NCI-H2227 treated with DMSO at 0.1 percent for 48 hours (cell line): ENCODE measurements around the gene EMX2.

Source experiments
- DNase-seq: peaks from one replicate; lab custom pipeline; 2025; lab: John Stamatoyannopoulos, UW

EMX2 gene

DNA sequence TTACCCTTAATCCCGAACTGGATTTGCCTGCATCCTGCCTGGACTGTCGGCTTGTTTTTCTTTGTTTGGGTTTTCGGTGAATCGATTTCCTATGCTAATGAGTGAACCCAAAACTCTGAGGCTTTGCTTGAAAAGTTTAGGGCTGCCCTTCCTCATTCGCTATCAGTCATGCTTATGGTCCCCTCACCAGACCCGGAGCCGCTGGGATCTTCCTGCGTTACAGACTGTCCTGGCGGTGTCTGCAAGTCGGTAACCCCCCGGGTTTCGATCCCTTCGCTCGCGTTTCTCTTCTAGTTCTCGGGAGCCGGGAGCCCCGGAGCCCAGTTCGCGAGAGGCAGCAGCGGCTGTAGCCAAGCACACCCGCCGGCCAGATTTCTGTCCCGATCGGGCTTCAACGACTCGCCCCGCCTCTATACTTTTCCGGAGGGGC, 2.2 kb downstream of the EMX2 start:
- no peak for DNase-seq

DNA sequence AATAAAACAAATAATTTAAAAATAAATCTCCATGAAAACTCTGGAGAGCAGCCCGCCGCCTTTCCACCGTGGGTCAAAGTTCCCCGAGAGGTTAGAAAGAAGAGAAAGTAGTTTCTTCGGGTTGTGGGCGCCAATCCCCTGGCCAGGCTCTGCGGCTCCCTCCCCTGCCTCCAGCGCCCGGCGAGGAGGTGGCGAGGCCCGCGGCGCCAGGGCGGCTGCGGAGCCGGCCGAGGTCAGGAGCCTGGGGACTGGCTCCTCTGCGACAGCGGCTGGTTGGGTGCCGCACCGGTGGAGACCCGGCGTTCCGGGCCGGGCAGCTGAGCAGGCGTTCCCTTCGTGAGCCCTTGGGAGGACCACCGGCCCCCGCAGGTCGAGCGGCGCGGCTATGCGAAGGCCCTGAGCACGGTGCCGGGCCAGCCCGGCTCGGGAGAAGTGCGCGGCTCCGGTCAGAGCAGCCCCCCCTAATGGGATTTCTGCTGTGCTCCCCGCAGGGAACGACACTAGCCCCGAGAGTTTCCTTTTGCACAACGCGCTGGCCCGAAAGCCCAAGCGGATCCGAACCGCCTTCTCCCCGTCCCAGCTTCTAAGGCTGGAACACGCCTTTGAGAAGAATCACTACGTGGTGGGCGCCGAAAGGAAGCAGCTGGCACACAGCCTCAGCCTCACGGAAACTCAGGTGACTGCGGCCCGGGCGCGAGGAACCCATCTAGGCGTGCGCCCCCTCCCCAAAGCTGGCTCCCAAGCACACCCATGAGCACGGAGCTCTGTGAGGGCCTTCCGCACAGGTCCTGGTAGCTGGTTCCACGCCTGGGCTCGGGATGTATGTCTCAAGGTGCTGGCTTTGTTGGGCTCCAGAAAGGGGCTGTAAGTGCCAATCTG, 2.8 kb downstream of the EMX2 start:
- DNase-seq = no peak

DNA sequence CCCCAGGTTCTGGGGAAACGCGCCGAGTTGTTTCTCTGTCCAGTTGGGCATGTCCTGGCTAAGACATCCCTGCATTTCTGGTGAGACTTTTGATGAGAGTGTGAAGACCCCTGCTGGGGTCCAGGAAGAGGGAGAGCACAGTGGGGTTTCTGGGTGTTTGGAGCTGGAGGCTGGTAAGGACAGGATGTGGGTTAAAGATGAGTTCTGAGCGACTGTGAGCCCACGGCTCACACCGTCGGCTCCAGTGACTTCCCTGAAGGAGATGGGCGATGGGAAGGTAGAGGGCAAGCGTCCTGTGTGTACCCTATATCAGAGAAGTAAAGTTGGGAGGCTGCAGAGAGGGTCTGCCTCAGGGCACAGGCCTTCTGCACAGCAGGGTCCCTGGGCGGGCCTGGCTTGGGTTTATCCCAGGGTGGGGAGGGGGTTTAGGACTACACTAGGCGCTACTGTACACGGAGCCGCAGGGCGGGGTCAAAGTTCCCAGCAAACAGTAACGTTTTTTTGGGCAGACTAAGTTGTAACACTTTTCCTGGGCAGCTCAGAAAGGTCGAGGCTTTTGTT, 3.6 kb downstream of the EMX2 start:
- DNase-seq = no peak

DNA sequence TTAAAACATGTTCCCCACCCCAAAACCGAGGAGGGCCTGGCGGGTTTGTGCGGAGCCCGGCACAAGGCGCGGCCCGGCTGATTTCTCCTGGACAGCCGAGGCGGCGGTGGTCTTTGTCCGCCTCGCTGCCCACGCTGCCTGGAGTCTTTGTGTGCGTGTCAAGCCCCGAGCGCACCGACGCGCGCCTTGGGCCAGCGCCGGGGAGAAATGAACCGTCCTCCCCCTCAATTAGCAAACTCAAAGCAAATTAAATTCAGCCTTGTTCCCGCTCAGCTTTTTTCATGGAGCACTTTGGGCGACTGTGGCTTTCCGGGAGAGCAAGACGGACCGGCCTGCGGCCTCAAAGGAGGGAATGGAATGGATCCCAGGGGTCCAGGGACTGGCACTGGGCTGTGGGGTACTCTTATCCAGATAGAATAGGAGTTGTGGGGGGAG, 4.1 kb downstream of the EMX2 start:
- no peak for DNase-seq

DNA sequence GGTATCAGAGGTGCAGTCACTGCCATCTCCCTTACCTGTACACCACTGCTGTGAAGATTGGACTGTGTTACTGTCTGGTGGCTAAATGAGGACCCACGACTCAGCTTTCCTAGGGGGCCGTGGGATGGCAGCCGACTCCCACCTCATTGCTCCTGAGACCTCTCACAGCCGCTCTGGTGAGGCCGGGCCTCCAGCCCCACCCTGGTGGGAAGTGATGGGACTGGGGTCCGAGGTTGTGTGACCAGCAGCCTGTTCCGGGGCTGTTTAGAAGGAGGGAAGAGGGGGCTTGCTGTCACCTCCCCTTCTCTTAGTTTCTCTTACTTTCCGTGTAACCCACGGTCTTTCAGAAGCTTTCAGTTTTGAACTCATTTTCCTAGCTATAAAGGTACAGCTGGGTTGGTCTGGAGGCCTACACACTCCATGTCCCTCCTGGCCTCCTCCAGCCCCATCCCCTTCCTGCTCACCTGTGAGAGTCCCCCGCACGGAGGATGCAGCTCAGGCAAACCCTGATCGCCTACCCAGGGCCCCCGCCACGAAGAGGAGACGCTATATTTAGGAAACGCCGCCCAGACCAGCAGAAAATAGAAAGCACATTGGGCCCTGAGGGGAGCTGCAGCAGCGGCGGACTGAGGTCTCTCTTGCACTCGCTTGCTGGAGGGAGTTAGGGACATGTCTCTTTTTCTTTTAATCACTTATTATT, 4.6 kb downstream of the EMX2 start:
- no peak for DNase-seq

DNA sequence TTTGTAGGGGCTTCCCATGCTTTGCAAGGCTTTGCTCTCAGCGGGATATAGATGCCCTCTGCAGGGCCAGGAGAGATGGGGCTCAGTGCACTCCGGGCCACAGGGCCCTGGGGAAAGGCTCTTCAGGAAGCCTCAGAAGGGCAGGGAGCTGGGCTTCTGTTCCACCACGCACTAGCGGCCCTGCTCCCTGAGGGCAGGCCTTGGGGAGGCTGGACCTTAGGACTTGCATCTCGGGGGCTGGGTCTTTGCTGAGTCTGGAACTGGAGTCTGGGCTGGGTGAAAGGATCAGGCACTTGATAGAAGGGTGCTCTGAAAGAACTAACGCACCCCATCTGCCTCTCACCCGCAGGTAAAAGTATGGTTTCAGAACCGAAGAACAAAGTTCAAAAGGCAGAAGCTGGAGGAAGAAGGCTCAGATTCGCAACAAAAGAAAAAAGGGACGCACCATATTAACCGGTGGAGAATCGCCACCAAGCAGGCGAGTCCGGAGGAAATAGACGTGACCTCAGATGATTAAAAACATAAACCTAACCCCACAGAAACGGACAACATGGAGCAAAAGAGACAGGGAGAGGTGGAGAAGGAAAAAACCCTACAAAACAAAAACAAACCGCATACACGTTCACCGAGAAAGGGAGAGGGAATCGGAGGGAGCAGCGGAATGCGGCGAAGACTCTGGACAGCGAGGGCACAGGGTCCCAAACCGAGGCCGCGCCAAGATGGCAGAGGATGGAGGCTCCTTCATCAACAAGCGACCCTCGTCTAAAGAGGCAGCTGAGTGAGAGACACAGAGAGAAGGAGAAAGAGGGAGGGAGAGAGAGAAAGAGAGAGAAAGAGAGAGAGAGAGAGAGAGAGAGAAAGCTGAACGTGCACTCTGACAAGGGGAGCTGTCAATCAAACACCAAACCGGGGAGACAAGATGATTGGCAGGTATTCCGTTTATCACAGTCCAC, 5.4 kb downstream of the EMX2 start:
- no peak for DNase-seq

DNA sequence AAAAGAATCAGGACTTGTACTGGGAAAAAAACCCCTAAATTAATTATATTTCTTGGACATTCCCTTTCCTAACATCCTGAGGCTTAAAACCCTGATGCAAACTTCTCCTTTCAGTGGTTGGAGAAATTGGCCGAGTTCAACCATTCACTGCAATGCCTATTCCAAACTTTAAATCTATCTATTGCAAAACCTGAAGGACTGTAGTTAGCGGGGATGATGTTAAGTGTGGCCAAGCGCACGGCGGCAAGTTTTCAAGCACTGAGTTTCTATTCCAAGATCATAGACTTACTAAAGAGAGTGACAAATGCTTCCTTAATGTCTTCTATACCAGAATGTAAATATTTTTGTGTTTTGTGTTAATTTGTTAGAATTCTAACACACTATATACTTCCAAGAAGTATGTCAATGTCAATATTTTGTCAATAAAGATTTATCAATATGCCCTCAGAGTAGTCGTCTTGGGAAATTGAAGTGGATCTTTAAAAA, 6.6 kb downstream of the EMX2 start:
- DNase-seq = no peak

DNA sequence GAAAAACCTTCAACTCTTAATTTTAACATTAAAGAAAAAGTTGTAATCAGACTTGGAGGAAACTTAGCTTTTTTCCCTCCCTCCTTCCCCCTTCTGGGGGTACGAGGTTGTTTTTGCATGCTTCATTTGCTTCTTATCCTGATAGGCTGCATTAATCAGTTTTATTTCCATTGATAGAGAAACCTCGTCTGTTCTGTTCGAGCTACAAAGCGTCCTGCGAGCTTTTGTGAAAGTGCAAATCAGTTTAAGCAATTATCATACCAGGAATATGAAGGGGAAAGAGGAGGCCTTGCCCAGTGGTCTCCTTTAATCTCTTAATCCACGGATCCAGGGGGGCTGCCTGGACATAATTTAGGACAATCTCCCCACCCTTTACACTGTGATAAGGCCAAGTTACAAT, 7.5 kb downstream of the EMX2 start:
- no peak for DNase-seq

DNA sequence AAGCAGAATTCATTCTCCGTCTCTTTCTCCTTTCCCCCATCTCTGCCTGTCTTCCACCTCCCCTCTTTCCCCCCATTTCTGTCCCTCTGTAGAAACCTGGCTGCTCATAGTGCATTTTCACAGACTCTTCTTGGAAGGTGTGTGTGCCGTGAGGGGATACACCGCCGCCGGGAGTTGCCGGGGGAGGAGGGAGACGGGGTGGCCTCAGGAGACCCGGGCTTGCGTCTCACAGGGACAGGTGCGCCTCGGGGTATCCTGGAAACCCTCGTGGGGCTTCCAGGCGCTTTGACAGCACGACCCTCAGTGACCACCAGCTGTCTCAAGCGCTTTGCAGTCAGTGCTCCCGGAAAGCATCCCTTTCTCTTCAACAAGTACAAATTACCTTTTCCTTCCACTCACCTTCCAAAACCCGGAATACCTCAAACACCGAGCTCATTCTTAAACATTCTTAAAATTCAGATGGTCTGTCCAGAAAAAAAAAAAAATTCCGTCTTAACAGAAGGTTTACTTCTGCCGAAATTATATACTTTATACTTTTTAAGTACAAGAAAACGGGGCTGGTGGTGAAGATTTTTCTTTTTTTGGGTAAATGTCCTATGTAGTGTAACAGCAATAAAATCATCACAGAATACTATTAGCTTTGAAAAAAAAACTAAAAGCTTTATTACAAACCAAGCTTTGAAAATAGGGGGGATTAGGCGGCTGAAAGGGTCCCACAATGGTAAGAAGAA, 8.2 kb downstream of the EMX2 start:
- DNase-seq = no peak

DNA sequence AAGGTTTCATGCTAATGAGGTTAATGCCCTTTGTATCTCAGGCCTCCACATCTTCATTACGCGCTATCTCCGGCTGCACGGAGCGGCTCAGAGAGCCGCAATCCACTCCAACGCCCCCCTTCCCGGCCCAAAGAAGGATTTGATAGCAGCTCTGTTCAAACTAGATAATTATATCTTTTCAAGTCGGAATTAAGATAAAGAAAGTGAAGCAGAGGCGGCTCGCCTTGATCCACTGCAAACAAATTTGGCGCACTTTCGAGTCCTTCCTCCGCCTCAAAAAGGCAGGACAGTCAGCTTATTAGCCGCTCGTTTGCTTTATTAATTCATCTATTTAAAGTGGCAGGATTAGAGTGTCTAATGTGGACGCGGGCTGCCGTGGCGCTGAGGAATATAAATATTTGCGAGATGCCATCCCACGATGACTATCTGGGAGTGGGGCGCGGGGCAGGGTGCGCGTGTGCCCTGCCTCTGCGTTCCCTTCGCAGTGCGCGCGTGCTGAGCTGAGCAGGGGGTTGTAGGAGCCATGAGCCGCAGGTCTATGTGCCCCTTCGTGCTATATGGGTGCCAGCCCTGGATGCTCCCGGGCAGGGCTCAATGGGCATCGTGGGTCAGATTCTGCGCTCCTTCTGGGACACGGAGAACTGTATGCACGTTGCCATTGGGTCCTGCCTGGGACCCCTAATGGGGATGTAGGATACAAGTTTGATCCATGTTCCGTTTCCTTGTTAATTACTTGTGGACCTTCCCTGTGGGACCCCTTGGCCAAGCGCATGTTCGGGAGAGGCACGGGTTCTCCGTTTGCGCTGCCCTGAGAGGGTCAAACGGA, 9.0 kb downstream of the EMX2 start:
- no peak for DNase-seq

DNA sequence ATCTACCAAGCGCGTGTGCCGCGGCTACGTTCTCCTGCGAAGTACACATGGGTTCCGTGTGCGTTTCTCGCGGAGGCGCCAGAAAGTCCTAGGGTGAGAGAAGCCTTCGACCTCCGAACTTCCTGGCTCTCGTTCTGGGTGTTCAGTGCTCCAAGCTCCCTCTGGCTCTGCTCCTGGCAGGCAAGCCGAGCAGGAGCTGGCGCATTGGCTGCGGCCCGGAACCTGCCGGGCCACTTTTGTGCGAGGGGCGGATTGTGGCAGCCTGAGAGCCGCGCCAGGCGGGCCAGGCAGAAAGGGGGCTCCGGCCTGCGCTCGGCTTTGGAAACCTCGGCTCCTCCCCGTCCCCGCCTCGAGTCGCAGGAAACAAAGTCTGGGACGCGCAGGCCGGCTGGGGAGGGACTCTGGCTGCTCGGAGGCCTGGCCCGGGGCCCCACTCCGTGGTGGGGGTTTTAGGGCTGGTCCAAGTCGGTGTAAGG, 9.6 kb downstream of the EMX2 start:
- DNase-seq = no peak

DNA sequence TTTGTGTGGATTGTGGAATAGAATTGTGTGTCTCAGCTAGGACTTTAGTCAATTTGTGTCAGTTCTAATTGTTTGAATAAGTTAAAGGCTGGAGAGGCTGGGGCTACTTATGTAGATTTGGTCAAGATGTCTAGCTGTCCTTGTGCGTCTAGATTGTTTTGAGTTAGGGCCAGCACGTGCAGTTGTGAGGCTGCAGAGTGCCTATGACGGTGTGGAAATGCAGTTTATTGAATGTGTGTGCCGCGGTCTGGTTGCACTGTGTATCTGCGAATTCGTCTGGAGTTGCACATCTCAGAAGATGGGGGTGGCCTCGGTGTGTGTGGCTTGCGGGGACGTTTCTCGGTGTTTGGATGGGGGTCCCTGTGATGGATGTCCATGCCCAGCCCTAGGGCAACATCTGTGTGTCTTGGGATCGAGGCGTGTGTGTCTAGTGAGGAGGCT, 10.2 kb downstream of the EMX2 start:
- no peak for DNase-seq

DNA sequence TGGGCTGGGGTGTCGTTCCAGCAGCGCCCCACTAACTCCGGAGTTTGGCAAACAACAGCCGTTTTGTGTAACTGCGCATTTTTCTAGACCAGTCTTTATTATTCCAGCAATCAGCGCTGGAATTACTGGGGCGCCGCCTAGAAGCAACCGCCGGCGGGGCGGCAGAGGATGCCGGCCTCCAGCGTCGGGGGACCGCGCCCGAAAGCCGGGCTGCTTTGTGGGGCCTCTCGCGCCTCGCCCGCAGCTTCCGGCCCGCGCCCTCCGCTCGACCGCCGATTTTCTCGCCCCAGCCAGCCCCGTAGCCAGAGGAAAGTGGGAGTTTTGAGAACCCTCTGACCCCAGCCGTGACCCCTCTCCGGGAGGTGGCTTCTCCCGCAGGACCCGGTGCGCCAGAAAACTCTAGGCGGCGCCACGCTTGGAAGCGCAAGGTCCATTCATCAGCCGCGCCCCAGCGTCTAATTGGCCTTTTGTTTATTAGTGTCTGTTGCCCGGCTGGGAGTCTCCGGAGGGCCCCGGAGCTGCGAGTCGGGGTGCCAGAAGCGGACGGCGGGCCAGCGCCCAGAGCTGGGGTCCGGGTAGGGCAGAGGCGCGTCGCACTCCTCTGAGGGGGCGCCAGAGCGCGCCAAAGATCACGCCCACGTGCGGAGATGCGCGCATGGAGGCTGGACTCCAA, 10.7 kb downstream of the EMX2 start:
- no peak for DNase-seq

DNA sequence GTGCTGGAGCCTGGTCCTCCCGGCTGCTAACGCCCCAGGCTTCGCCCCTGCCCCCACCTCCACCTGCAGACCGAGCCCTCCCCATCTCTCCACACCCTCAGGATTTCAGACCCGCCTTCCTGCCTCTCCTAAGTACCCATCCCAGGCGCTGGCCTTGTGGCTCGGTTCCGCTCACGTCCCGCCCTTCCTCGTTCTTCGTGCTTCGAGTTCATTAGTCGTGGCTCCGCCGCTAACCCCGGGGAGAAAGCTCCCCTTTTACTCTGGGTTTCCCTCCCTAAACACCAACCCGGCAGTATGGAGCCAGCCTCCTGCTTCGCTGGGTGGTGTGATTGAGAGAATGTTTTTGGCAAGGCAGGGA, 11.2 kb downstream of the EMX2 start:
- DNase-seq = no peak

DNA sequence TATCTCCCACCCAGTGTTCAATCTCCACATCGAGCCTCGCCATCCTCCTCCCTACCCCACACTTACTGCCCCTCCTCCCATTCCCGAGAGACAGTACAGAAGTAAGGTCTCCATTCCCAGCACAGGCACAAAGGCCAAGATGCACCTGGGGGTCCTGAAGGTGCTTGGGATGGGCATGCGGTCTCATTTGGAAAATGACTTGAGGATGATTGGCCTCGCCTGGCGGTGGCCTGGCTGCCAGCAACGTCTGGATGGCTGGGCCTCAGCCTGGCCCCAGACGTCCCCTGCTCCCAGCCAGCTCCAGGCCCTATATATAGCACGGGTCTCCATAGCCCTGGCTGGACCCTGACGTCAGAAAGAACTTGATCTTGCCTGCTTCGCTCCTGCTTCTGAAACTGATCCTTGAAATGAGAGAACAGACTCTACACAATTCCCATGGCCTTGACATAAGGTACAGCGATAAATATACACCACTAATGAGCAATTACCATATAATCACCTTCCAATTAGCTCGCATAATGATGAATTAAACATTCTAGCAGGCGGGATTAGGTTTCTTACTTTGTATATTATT, 11.8 kb downstream of the EMX2 start:
- no peak for DNase-seq

DNA sequence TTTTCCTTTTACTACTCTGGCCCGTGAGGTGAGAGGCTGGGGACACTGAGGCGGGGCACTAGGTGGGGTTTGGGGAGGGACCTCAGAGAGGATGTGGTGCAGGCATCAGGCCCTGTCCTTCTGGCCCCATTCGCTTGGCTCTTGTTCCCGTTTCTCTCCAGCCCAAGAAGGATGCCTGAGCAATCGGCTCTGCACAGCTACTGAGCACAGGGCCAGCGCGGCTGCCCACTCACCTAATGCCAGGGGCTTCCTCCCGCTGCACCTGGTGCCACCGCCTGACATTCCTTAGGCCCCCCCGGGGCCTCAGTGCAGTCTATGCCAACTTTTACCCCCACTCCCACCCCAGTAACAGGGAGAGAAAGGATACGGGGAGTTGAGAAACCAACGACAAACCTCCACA, 12.5 kb downstream of the EMX2 start:
- DNase-seq = no peak

DNA sequence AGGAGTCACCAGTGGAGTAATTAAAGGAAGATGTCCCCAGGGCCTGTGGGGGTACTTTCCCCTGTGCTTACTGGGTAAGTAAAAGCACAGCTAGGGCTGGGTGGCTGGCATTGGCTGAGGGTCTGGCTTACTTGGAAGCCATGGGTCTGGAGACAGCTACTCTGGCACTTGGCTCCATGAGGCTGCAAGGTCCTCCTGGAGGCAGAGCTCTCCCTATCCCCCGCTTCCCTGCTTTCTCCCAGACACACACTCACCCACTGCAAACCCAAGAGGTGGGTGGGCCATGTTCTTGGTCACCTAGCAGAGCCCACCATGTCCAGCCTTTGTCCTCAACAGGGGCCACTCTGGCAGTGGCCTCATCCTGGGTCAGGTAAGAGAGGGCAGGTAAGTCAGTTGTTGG, 13.3 kb downstream of the EMX2 start:
- no peak for DNase-seq

DNA sequence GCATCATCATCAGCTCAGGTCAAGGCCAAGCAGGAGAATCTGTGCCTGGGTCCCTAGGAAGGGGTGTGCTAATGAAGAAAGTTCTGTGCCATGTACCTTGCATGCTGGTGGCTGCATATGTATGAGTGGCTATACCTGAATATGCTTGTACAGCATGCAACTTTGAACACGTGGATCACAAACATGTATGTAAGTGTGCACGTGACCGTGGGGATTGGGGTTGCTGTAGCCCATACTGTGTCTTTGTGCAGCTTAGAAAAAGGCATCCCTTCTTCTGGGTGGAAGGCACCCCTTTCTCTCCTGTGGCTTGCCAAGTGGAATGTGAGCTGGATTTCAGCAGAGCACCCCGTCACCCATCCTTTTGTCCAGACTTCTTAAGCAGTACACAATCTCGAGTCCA, 13.8 kb downstream of the EMX2 start:
- no peak for DNase-seq

DNA sequence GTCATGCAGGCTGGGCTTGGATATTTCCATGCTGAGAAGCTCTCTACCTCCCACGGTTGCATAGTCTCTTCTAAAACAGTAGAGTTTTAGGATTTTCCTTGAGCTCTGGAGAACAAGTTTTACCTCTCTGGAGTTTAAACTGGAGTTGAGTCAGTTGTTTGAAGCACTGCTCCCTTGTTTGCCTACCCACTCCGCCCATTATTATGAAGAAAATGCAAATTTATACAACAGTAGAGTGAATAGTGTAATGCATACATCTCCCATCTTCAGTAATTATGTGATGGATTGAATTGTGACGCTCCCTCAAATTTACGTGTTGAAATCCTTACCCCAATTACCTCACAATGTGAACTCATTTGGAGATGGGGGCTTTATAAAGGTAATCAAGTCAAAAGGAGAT, 17.2 kb downstream of the EMX2 start:
- DNase-seq = no peak
